ENCODE data around the gene EML5. TPM values are rescaled to one million over a fixed set of nuclear protein-coding genes. Genes with fewer than 3 reads are reported as not detected.

Gene EML5
- total and polyA plus RNA-seq, 12 donors: 1.8 to 17.3 (median 6.3) TPM

GRCh38 chr14:88628462-88628861 lies 164.3 kb downstream of the EML5 start:
- Histone ChIP-seq H3K4me3 (no peak overlapping the region), H3K9me3 (replicated peaks in 1 of 3) (no peaks in the 10 kb centered on the region), H3K4me1 (replicated peaks in 1 of 2) (peaks cover 0 to 4% of the 10 kb centered on the region in 2 donors), H3K36me3 (replicated peaks in 1 of 2) (no peaks in the 10 kb centered on the region), H3K27ac (no peak overlapping the region), H3K27me3 (no peaks in the 10 kb centered on the region)
- no peak for TF ChIP-seq CTCF (IDR thresholded peaks at IDR 0.05)
- no peak for TF ChIP-seq POLR2A (IDR thresholded peaks at IDR 0.05)
- no peak for DNase-seq
- intact Hi-C loops (cut with DNase I): no loop called here

- no peak overlapping the region for H3K4me3 ChIP-seq
- DNase-seq: no peak
- intact Hi-C loops (cut with DNase I): no loop called here
- no peak overlapping the region for H3K27ac ChIP-seq
- H3K36me3 ChIP-seq (replicated peaks in 1 of 2): no peaks in the 10 kb centered on the region
- H3K27me3 ChIP-seq: no peaks in the 10 kb centered on the region
- H3K4me1 ChIP-seq (replicated peaks in 1 of 2): peaks cover 0 to 4% of the 10 kb centered on the region in 2 donors
- TF ChIP-seq CTCF (IDR thresholded peaks at IDR 0.05) (no peak), POLR2A (IDR thresholded peaks at IDR 0.05) (no peak)
- H3K9me3 ChIP-seq (replicated peaks in 1 of 3): no peaks in the 10 kb centered on the region
Observed at GRCh38 chr14:88628033-88628432, 164.7 kb downstream of the EML5 start.

GRCh38 chr14:88625671-88626070 lies 167.1 kb downstream of the EML5 start:
- H3K27ac ChIP-seq: no peak overlapping the region
- no peak for DNase-seq
- peaks cover 0 to 2% of the 10 kb centered on the region in 2 donors for H3K4me1 ChIP-seq (replicated peaks in 1 of 2)
- TF ChIP-seq POLR2A (IDR thresholded peaks at IDR 0.05): no peak
- no peak for TF ChIP-seq CTCF (IDR thresholded peaks at IDR 0.05)
- no peaks in the 10 kb centered on the region for H3K9me3 ChIP-seq (replicated peaks in 1 of 3)
- H3K36me3 ChIP-seq (replicated peaks in 1 of 2): no peaks in the 10 kb centered on the region
- no peak overlapping the region for H3K4me3 ChIP-seq
- WGBS, 4 donors: 95 to 99% (median 97%) methylated on average over 3 of the region's 3 CpGs
- no peaks in the 10 kb centered on the region for H3K27me3 ChIP-seq
- intact Hi-C loops (cut with DNase I): no loop called here

- TF ChIP-seq CTCF (IDR thresholded peaks at IDR 0.05): no peak
- no peak for TF ChIP-seq POLR2A (IDR thresholded peaks at IDR 0.05)
- H3K27ac ChIP-seq: no peak overlapping the region
- intact Hi-C loops (cut with DNase I): no loop called here
- H3K4me1 ChIP-seq (replicated peaks in 1 of 2): no peaks in the 10 kb centered on the region
- DNase-seq: no peak
- no peaks in the 10 kb centered on the region for H3K9me3 ChIP-seq (replicated peaks in 1 of 3)
- H3K36me3 ChIP-seq (replicated peaks in 1 of 2): no peaks in the 10 kb centered on the region
- 68 to 78% (median 75%) methylated on average over 2 of the region's 2 CpGs for WGBS, 4 donors
- no peak overlapping the region for H3K4me3 ChIP-seq
- H3K27me3 ChIP-seq: no peaks in the 10 kb centered on the region
Observed at GRCh38 chr14:88621100-88621499, 171.7 kb downstream of the EML5 start.
